Keratinocyte (primary cell): ENCODE measurements around the gene KRT31.

Source experiments
- CTCF ChIP-seq, 3 experiments: IDR thresholded peaks in 1 of 3; conservative IDR thresholded peaks in 1 of 3; optimal IDR thresholded peaks in 1 of 3; 2 replicates in 2 of 3; 3 replicates in 1 of 3; pipeline versions ENCODE3 to v1.5.1; 2011; ENCODE audit warnings: low read length in 3 of 3, mild to moderate bottlenecking in 3 of 3, moderate library complexity in 2 of 3, control low read depth in 1 of 3, inconsistent platforms in 1 of 3; ENCODE audit not compliant: insufficient read depth in 2 of 3; ENCODE audit errors: extremely low read depth in 1 of 3
- EZH2 ChIP-seq: IDR thresholded peaks from one replicate; pipeline ENCODE4 v1.6.1; 2012; ENCODE audit warnings: inconsistent platforms, mild to moderate bottlenecking, low read length, moderate library complexity

GRCh38 chr17:41424111-41424635 is 26.8 kb upstream of the KRT31 start, which contains the start of gene KRT37:
- TF ChIP-seq CTCF (optimal IDR thresholded peaks at IDR 0.05 in 1 of 3, IDR thresholded peaks at IDR 0.05 in 1 of 3, conservative IDR thresholded peaks at IDR 0.05 in 1 of 3; ENCODE audit: extremely low read depth in 1 of 3, insufficient read depth in 2 of 3, low read length in 3 of 3) = no peak
- TF ChIP-seq EZH2 = no peak
